Hepatocyte (in vitro differentiated cells): Measurements from ENCODE around the gene S100PBP. TPM values are rescaled to one million over a fixed set of nuclear protein-coding genes. Genes with fewer than 3 reads are reported as not detected.

Experiments
- DNase-seq: peaks from one replicate; pipeline ENCODE4 v3.0.0-alpha.2; 2016; ENCODE audit warnings: low spot score
- H2AFZ ChIP-seq: fragments of 200-600 bp; sonication (generic); 2 replicates; pipeline ENCODE4 v1.6.0; 2016; ENCODE audit warnings: antibody characterized with exemption, mild to moderate bottlenecking
- H3K27ac ChIP-seq: fragments of 200-600 bp; sonication (generic); 2 replicates; pipeline ENCODE4 v1.5.1; 2016; ENCODE audit warnings: mild to moderate bottlenecking
- H3K27me3 ChIP-seq: fragments of 200-600 bp; sonication (generic); 2 replicates; pipeline ENCODE4 v1.6.1; 2016
- H3K36me3 ChIP-seq: fragments of 200-600 bp; sonication (generic); replicated peaks from 2 replicates; pipeline ENCODE4 v1.5.1; 2016; ENCODE audit warnings: low read depth; ENCODE audit not compliant: insufficient read depth
- H3K4me1 ChIP-seq: fragments of 200-600 bp; sonication (generic); 2 replicates; pipeline ENCODE4 v1.5.1; 2016; ENCODE audit warnings: mild to moderate bottlenecking, moderate library complexity; ENCODE audit not compliant: insufficient read depth
- H3K4me2 ChIP-seq: fragments of 200-600 bp; sonication (generic); 2 replicates; pipeline ENCODE4 v1.6.0; 2016
- H3K4me3 ChIP-seq: fragments of 200-600 bp; sonication (generic); 2 replicates; pipeline ENCODE4 v1.5.1; 2016; ENCODE audit warnings: mild to moderate bottlenecking
- H3K79me2 ChIP-seq: fragments of 200-600 bp; sonication (generic); 2 replicates; pipeline ENCODE4 v1.6.0; 2017; ENCODE audit warnings: mild to moderate bottlenecking
- H3K9me2 ChIP-seq: fragments of 200-600 bp; sonication (generic); replicated peaks from 2 replicates; pipeline ENCODE4 v1.6.0; 2017; ENCODE audit warnings: mild to moderate bottlenecking; ENCODE audit not compliant: insufficient read depth
- H3K9me3 ChIP-seq: fragments of 200-600 bp; sonication (generic); 2 replicates; pipeline ENCODE4 v1.5.1; 2016; ENCODE audit warnings: low read depth, mild to moderate bottlenecking
- H4K20me1 ChIP-seq: fragments of 200-600 bp; sonication (generic); 2 replicates; pipeline ENCODE4 v1.6.0; 2016; ENCODE audit warnings: mild to moderate bottlenecking; ENCODE audit not compliant: insufficient read depth, poor library complexity, severe bottlenecking
- CTCF ChIP-seq: fragments of 200-600 bp; sonication (generic); IDR thresholded peaks from 2 replicates; pipeline ENCODE4 v1.5.1; 2016; ENCODE audit warnings: antibody characterized with exemption, mild to moderate bottlenecking; ENCODE audit not compliant: poor library complexity
- EZH2 ChIP-seq: fragments of 200-600 bp; sonication (generic); IDR thresholded peaks from 2 replicates; pipeline ENCODE4 v1.6.1; 2016; ENCODE audit warnings: antibody characterized with exemption, mild to moderate bottlenecking, borderline replicate concordance
- EZH2phosphoT487 ChIP-seq: fragments of 200-600 bp; sonication (generic); IDR thresholded peaks from one replicate; pipeline ENCODE4 v1.6.1; 2018; ENCODE audit warnings: antibody characterized with exemption, mild to moderate bottlenecking, low read depth, moderate library complexity; ENCODE audit not compliant: unreplicated experiment, severe bottlenecking
- WGBS: methylation state at CpG from one replicate; pipeline ENCODE4 v1.1.6; 2016; ENCODE audit warnings: low lambda C conversion rate; ENCODE audit errors: missing lambda C conversion rate; 5-methylcytosine and 5-hydroxymethylcytosine counted together
- polyA plus RNA-seq: library from polyadenylated mRNA; unstranded; fragments of >200 nt; fragmentation: Nextera tagmentation; extraction: Ambion mirVana; gene quantifications from 2 replicates; pipeline ENCODE4 v1.2.1, GENCODE V29; 2016
- total RNA-seq: library from RNA; depleted of rRNA; stranded (reverse); fragments of >200 nt; gene quantifications from 2 replicates; pipeline ENCODE4 v1.2.3, GENCODE V29; 2014

The S100PBP gene
- total and polyA plus RNA-seq, 2 experiments from 2014 or later: 10.7 to 41.5 TPM

- no peaks in the 10 kb centered on the region for H3K9me2 ChIP-seq
- no peak for TF ChIP-seq EZH2phosphoT487
- no peak for TF ChIP-seq EZH2
- no peak for TF ChIP-seq CTCF
Measured at GRCh38 chr1:32898056-32898455, 80.6 kb downstream of the S100PBP start.

GRCh38 chr1:32898958-32899357, 81.5 kb downstream of the S100PBP start:
- Histone ChIP-seq H3K9me2 (no peaks in the 10 kb centered on the region), H4K20me1 (no peaks in the 10 kb centered on the region), H3K27me3 (no peaks in the 10 kb centered on the region), H2AFZ (no peak overlapping the region), H3K4me2 (no peak overlapping the region), H3K79me2 (no peaks in the 10 kb centered on the region), H3K4me3 (no peak overlapping the region), H3K4me1 (peaks cover 8% of the 10 kb centered on the region), H3K27ac (no peak overlapping the region), H3K36me3 (no peaks in the 10 kb centered on the region), H3K9me3 (no peaks in the 10 kb centered on the region)
- TF ChIP-seq EZH2phosphoT487: no peak
- TF ChIP-seq CTCF: no peak
- TF ChIP-seq EZH2: no peak
- no peak for DNase-seq
- WGBS: 86% methylated on average over 3 of the region's 3 CpGs

More at GRCh38 chr1:32898056-32898455, 80.6 kb downstream of the S100PBP start:
- no peaks in the 10 kb centered on the region for H3K27me3 ChIP-seq
- peaks cover 12% of the 10 kb centered on the region for H3K4me1 ChIP-seq
- no peaks in the 10 kb centered on the region for H3K36me3 ChIP-seq
- H4K20me1 ChIP-seq: no peaks in the 10 kb centered on the region
- H2AFZ ChIP-seq: no peak overlapping the region
- H3K4me3 ChIP-seq: no peak overlapping the region
- no peak overlapping the region for H3K27ac ChIP-seq
- no peak overlapping the region for H3K4me2 ChIP-seq
- H3K9me3 ChIP-seq: no peaks in the 10 kb centered on the region
- 95% methylated on average over 9 of the region's 9 CpGs for WGBS
- no peaks in the 10 kb centered on the region for H3K79me2 ChIP-seq
- no peak for DNase-seq

GRCh38 chr1:32899586-32900296, 82.3 kb downstream of the S100PBP start:
- Histone ChIP-seq H3K79me2 (no peaks in the 10 kb centered on the region), H3K4me1 (peaks cover 4% of the 10 kb centered on the region), H3K9me2 (no peaks in the 10 kb centered on the region), H3K27ac (no peak overlapping the region), H3K9me3 (no peaks in the 10 kb centered on the region), H4K20me1 (no peaks in the 10 kb centered on the region), H3K27me3 (no peaks in the 10 kb centered on the region), H3K36me3 (no peaks in the 10 kb centered on the region), H3K4me3 (no peak overlapping the region), H2AFZ (no peak overlapping the region), H3K4me2 (peak overlapping the region; percentile 98)
- DNase-seq: no peak
- no peak for TF ChIP-seq CTCF
- TF ChIP-seq EZH2: no peak
- TF ChIP-seq EZH2phosphoT487: no peak
- WGBS: 86% methylated on average over 7 of the region's 7 CpGs
